MM.1S (cell line): Measurements from ENCODE around the gene BLID.

Source experiments
- EZH2 ChIP-seq: fragments of 300-600 bp; sonication (generic); optimal IDR thresholded peaks from 2 replicates; pipeline ENCODE3; 2017; ENCODE audit warnings: low read depth, mild to moderate bottlenecking, antibody characterized with exemption, low read length, mixed read lengths
- TF ChIP-seq, protein P1 (sequence below): fragments of 300-600 bp; sonication (generic); IDR thresholded peaks from 2 replicates; pipeline ENCODE4 v1.5.1; 2016; ENCODE audit warnings: antibody characterized with exemption, low read length, mixed read lengths

DNA sequence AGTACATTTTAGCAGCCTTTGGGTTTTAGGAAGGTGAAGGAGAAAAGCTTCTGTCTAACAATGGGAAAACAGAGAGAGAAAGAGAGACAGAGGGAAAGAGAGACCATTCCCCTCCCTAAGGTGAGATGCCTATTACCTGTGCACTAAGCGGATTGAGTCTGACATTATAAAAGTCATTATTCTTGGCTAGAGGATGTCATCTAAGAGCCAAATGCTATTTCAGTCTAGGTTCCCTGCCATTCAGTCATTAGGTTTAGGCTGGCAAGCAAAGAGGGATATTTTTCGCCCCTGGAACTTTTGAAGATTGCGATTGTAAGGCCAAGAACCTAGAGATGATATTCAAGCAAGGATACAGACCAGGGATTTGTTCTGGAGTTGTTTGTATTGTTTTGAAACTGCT is 7.2 kb downstream of the BLID start:
- TF ChIP-seq, protein P1, sequence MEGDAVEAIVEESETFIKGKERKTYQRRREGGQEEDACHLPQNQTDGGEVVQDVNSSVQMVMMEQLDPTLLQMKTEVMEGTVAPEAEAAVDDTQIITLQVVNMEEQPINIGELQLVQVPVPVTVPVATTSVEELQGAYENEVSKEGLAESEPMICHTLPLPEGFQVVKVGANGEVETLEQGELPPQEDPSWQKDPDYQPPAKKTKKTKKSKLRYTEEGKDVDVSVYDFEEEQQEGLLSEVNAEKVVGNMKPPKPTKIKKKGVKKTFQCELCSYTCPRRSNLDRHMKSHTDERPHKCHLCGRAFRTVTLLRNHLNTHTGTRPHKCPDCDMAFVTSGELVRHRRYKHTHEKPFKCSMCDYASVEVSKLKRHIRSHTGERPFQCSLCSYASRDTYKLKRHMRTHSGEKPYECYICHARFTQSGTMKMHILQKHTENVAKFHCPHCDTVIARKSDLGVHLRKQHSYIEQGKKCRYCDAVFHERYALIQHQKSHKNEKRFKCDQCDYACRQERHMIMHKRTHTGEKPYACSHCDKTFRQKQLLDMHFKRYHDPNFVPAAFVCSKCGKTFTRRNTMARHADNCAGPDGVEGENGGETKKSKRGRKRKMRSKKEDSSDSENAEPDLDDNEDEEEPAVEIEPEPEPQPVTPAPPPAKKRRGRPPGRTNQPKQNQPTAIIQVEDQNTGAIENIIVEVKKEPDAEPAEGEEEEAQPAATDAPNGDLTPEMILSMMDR, result no peak
- no peak for TF ChIP-seq EZH2
